A673 (cell line): ENCODE measurements around the gene PFKP.

Source experiments
- EZH2 ChIP-seq: fragments of 200-600 bp; sonication (generic); IDR thresholded peaks from 2 replicates; pipeline ENCODE4 v1.6.1; 2017; ENCODE audit warnings: borderline replicate concordance, low read depth, mild to moderate bottlenecking, mixed read lengths, antibody characterized with exemption, low read length; ENCODE audit not compliant: poor library complexity, severe bottlenecking
- TF ChIP-seq, protein P1 (sequence below): fragments of 300-800, 200-600 bp; sonication (generic); conservative IDR thresholded peaks from 2 replicates; pipeline ENCODE4 v1.5.1; 2017; ENCODE audit warnings: low read depth, mild to moderate bottlenecking, antibody characterized with exemption, low read length, moderate library complexity, mixed read lengths

DNA sequence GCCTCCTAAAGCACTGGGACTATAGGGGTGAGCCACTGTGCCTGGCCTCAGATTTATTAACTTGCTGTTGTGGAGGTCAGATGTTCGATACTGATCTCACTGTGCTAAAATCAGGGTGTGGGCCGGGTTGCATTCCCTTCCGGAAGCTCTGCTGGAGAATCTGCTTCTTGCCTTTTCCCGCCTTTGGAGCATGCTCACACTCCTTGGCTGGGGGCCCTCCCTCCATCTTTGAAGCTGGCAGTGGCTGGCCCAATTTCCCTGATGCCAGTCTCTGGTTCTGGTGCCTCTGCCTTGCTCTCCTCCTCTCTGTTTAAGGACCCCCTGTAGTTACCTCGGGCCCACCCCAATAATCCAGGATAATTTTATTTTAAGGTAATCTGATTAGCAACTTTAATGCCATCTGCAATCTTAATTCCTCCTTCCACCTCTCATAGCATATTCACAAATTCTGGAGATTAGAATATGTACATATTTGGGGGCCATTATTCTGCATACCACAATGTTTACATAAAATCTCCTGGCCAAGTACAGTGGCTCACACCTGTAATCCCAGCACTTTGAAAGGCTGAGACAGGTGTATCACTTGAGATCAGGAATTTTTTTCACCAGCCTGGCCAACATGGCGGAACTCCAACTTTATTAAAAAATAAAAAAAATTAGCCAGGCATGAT, 113.1 kb downstream of the PFKP start:
- TF ChIP-seq, protein P1, sequence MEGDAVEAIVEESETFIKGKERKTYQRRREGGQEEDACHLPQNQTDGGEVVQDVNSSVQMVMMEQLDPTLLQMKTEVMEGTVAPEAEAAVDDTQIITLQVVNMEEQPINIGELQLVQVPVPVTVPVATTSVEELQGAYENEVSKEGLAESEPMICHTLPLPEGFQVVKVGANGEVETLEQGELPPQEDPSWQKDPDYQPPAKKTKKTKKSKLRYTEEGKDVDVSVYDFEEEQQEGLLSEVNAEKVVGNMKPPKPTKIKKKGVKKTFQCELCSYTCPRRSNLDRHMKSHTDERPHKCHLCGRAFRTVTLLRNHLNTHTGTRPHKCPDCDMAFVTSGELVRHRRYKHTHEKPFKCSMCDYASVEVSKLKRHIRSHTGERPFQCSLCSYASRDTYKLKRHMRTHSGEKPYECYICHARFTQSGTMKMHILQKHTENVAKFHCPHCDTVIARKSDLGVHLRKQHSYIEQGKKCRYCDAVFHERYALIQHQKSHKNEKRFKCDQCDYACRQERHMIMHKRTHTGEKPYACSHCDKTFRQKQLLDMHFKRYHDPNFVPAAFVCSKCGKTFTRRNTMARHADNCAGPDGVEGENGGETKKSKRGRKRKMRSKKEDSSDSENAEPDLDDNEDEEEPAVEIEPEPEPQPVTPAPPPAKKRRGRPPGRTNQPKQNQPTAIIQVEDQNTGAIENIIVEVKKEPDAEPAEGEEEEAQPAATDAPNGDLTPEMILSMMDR = no peak
- TF ChIP-seq EZH2 = no peak
